Stimulated activated effector memory CD8-positive, alpha-beta T cell treated with anti-CD3 and anti-CD28 coated beads, Interleukin-12 subunit alpha, Interleukin-12 subunit beta, amount 100 ng/mL, for 72 hours (primary cell): ENCODE measurements around the gene CLIC4.
A peak's percentile ranks its signal among the peaks of the same experiment; 100 is the strongest.
"Not testable (repeated sequence)": the region's sequence is repeated elsewhere in the genome, so short reads cannot be mapped to it uniquely, and the experiment has no call there.

Experiments
- ATAC-seq: fragments of 150-1000 bp; cut with Tn5 transposase; 2 replicates; pipeline ENCODE4 v1.10.0; 2021
- DNase-seq, 2 donors: peaks; one replicate each; pipeline ENCODE4 v3.0.0; 2021 to 2022; ENCODE audit warnings: low spot score in 2 of 2
- H3K27ac Mint-ChIP-seq: one replicate; pipeline ENCODE4 v1.8.0; 2022; ENCODE audit warnings: mild to moderate bottlenecking, mixed read lengths
- H3K36me3 Mint-ChIP-seq: one replicate; pipeline ENCODE4 v1.8.0; 2022; ENCODE audit warnings: mild to moderate bottlenecking, mixed read lengths
- H3K4me1 Mint-ChIP-seq: one replicate; pipeline ENCODE4 v1.8.0; 2022; ENCODE audit warnings: mixed read lengths
- H3K4me3 Mint-ChIP-seq: one replicate; pipeline ENCODE4 v1.8.0; 2022; ENCODE audit warnings: mild to moderate bottlenecking, mixed read lengths
- H3K9me3 Mint-ChIP-seq: one replicate; pipeline ENCODE4 v1.8.0; 2022; ENCODE audit warnings: mixed read lengths

The CLIC4 gene

DNA sequence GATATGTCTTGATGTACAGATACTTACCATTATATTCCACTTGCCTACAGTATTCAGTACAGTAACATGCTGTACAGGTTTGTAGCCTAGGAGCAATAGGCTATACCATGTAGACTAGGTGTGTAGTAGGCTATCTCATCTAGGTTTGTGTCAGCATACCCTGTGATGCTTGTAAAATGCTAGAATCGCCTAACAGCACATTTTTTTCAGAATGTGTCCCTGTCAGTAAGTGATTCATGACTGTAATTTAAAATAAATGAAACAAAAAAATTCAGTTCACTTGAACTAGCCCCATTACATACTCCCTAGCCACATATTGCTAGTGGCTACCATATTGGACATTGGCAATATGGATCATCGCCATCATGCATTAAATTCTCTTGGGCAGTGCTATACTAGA lies 51.3 kb downstream of the CLIC4 start:
- ATAC-seq (no peak), DNase-seq (no peak)
- H3K36me3 Mint-ChIP-seq = no peaks in the 10 kb centered on the region
- H3K27ac Mint-ChIP-seq = no peak overlapping the region
- H3K9me3 Mint-ChIP-seq = no peaks in the 10 kb centered on the region
- H3K4me3 Mint-ChIP-seq = no peak overlapping the region
- no peaks in the 10 kb centered on the region for H3K4me1 Mint-ChIP-seq

DNA sequence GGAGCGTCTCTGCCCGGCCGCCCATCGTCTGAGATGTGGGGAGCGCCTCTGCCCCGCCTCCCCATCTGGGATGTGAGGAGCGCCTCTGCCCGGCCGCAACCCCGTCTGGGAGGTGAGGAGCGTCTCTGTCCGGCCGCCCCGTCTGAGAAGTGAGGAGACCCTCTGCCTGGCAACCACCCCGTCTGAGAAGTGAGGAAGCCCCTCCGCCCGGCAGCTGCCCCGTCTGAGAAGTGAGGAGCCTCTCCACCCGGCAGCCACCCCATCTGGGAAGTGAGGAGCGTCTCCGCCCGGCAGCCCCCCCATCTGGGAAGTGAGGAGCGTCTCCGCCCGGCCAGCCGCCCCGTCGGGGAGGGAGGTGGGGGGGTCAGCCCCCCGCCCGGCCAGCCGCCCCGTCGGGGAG lies 54.0 kb downstream of the CLIC4 start:
- not testable (repeated sequence) for H3K9me3 Mint-ChIP-seq, H3K36me3 Mint-ChIP-seq, H3K4me1 Mint-ChIP-seq, ATAC-seq, H3K4me3 Mint-ChIP-seq, DNase-seq, H3K27ac Mint-ChIP-seq

DNA sequence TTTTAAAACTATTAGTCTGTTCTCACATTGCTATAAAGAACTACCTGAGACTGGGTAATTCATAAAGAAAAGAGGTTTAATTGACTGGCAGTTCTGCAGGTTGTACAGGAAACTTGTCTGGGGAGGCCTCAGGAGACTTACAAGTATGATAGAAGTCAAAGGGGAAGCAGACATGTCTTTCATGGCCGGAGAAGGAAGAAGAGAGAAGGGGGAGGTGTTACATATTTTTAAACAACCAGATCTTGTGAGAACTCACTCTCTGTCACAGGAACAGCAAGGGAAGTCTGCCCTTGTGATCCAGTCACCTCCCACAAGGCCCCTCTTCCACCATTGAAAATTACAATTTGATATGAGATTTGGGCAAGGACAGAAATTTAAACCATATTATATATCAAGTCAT lies 55.9 kb downstream of the CLIC4 start:
- H3K36me3 Mint-ChIP-seq = no peaks in the 10 kb centered on the region
- no peak overlapping the region for H3K27ac Mint-ChIP-seq
- ATAC-seq (no peak), DNase-seq (no peak)
- no peaks in the 10 kb centered on the region for H3K4me1 Mint-ChIP-seq
- H3K9me3 Mint-ChIP-seq = no peaks in the 10 kb centered on the region
- H3K4me3 Mint-ChIP-seq = no peak overlapping the region

DNA sequence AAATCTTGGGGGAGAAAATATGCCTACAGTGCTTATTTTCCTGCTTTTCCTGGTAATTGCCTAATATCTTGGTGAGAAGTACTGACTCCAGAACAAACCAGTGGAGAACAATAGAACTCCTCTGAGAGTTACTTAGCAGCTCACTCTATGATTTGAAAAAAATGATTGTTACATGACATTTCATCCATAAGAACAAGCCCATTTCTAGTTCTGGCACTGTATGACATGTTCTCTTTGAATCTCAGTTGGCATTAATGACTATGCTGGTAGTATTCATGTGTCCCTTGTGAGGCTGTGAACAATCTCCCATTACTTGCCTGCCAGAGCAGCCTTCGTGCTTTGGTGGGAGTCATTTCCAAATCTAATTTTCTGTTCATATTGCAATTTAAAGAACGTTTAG lies 58.0 kb downstream of the CLIC4 start:
- H3K4me1 Mint-ChIP-seq = no peaks in the 10 kb centered on the region
- no peaks in the 10 kb centered on the region for H3K9me3 Mint-ChIP-seq
- no peak for ATAC-seq
- no peak overlapping the region for H3K4me3 Mint-ChIP-seq
- DNase-seq = no peak
- no peaks in the 10 kb centered on the region for H3K36me3 Mint-ChIP-seq
- H3K27ac Mint-ChIP-seq = peak overlapping the region; percentile 37

DNA sequence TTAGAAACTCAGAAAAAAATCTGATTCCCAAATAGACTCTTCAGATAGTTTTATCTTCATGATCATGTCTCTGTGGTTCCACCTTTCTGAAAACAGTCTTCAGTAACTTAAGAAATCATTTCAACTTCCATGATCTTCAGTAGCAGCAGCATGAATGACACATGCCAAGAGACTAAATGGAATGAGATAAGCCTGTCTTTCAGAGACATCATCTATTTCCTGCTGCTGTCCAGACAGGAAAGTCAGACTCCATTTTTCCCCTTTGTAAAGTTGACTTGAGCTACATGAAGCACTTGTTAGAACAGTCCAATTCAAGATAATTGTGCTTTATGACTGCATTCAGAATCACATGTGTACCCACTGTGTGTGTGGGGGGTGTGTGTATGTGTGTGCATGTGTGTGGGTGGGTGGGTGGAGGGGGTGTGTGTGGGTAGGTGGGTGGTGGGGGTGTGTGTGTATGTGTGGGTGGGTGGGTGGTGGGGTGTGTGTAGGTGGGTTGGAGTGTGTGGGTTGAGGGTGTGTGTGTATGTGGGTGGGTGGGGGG lies 58.8 kb downstream of the CLIC4 start:
- no peaks in the 10 kb centered on the region for H3K4me1 Mint-ChIP-seq
- peak overlapping the region; percentile 37 for H3K27ac Mint-ChIP-seq
- no peak for ATAC-seq

DNA sequence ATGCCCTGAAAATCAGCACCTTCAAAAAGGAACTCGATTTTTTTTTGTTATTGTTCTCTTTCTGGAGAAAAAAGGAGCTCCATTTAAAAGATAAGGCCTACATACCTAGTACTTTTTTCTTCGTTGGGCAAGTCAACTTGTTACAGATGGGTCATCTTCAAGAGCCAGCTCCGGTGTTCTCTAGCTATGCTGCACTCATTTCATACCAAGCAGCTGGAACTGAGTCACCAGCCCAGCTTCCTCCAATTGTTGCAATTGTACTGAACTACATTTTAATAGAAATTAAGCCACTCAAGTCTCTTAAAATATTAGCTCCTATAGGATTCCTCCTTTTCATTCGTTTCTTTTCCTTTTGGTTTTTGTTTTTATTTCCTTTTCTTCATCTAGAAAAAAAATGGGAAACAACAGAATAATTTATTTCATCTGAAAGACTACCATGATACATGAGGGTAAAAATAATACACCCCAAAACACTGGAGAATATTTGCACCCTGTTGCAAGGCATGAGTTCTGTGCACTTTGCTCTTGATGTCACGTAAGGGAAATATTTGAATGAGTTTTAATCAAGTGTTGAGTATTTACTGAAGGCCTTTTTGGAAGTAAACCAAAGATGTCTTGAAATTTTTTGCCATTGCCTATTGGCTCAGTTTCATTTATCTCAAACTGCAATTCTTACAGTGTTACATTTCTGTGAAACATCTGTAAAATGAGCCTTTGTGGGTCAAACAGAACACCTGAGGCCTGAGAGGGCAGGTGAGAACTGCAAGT lies 60.5 kb downstream of the CLIC4 start:
- DNase-seq (no peak), ATAC-seq (no peak)
- Mint-ChIP-seq H3K4me1 (no peaks in the 10 kb centered on the region), H3K27ac (no peak overlapping the region), H3K9me3 (no peaks in the 10 kb centered on the region), H3K4me3 (no peak overlapping the region), H3K36me3 (no peaks in the 10 kb centered on the region)

More for the DNA sequence above, 58.8 kb downstream of the CLIC4 start:
- no peak overlapping the region for H3K4me3 Mint-ChIP-seq
- no peaks in the 10 kb centered on the region for H3K36me3 Mint-ChIP-seq
- no peaks in the 10 kb centered on the region for H3K9me3 Mint-ChIP-seq
- no peak for DNase-seq

DNA sequence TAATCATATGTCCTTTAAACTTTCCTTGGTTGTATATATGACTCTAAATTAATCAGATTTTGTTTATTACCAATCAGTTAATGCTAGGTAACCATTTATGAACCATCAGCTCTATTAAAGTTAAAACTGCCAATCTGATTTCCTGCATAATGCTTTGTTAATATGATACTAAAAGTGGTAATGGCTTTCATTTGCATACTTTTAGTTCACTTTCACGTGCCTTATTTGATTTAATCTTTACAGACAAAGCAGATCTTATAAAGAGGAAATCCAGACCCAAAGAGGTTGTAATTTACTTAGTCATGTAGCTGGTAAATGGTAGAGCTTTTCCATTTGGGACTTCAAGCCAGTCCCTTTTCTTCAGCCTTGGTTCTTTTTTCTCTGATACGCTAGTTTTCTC lies 61.3 kb downstream of the CLIC4 start:
- ATAC-seq (no peak), DNase-seq (no peak)
- Mint-ChIP-seq H3K4me3 (no peak overlapping the region), H3K36me3 (no peaks in the 10 kb centered on the region), H3K27ac (no peak overlapping the region), H3K4me1 (no peaks in the 10 kb centered on the region), H3K9me3 (no peaks in the 10 kb centered on the region)

DNA sequence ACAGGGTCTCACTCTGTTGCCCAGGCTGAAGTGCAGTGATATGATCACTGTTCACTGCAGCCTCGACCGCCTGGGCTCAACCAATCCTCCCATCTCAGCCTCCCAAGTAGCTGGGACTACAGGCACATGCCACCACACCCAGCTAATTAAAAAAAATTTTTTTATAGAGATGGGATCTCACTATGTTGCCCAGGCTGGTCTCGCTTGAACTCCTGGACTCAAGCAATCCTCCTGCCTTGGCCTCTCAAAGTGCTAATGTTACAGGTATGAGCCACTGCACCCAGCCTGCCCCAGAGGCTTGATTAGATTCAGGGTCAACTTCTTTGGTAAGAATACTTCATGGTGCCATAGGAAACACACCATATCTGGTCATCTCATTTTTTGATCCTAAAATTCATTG lies 66.2 kb downstream of the CLIC4 start:
- not testable (repeated sequence) for H3K4me1 Mint-ChIP-seq, DNase-seq, ATAC-seq, H3K36me3 Mint-ChIP-seq, H3K9me3 Mint-ChIP-seq, H3K27ac Mint-ChIP-seq, H3K4me3 Mint-ChIP-seq

DNA sequence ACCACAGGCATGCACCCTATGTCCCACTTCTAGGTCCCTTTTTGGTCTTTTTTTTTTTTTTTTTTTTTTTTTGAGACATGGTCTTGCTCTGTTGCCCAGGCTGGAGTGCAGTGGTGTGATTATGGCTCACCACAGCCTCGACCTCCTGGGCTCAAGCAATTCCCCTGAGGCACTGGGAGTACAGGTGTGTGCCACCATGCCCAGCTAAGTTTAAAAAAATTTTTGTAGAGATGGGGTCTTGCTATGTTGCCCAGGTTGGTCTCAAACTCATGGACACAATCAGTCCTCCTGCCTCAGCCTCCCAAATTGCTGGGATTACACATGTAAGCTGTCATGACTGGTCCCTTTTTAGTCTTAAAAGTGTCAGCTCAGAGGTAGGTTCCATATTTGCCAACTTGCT lies 75.0 kb downstream of the CLIC4 start:
- not testable (repeated sequence) for H3K36me3 Mint-ChIP-seq

DNA sequence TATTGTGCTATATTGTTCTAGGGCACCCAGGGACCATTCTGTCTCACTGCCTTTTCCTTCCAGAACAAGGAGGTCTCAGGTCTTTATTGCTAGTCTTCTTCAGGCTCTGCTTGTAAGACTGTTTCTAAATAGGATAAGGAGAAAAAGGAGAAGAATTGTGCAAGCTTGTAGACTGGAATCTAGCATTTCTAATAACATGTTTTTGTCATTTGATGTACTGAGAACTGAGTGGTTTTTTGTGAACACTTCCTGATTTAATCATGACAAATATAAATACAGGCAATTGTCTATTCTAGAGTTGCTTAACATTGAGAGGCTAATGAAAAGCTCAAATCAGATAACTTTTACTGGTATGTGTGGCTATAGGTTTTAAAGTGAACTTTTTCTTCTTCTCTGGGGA lies 77.6 kb downstream of the CLIC4 start:
- no peaks in the 10 kb centered on the region for H3K36me3 Mint-ChIP-seq

More for the DNA sequence above, 75.0 kb downstream of the CLIC4 start:
- not testable (repeated sequence) for H3K4me1 Mint-ChIP-seq, H3K27ac Mint-ChIP-seq, H3K4me3 Mint-ChIP-seq, H3K9me3 Mint-ChIP-seq, ATAC-seq, DNase-seq

DNA sequence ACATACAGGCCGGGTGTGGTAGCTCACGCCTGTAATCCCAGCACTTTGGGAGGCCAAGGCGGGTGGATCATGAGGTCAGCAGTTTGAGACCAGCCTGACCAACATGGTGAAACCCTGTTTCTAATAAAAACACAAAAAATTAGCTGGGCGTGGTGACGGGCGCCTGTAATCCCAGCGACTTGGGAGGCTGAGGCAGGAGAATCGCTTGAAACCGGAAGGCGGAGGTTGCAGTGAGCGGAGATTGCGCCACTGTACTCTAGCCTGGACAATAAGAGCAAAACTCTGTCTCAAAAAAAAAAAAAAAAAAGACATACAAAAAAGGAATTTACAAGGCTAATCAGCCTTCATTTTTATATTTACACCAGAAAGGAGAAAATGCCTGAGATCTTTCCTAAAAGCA lies 78.2 kb downstream of the CLIC4 start:
- not testable (repeated sequence) for H3K4me3 Mint-ChIP-seq, H3K4me1 Mint-ChIP-seq, H3K9me3 Mint-ChIP-seq, H3K27ac Mint-ChIP-seq, DNase-seq, H3K36me3 Mint-ChIP-seq, ATAC-seq

More for the DNA sequence above, 77.6 kb downstream of the CLIC4 start:
- H3K27ac Mint-ChIP-seq = no peak overlapping the region
- H3K9me3 Mint-ChIP-seq = no peaks in the 10 kb centered on the region
- no peaks in the 10 kb centered on the region for H3K4me1 Mint-ChIP-seq
- no peak for DNase-seq
- no peak for ATAC-seq
- H3K4me3 Mint-ChIP-seq = no peak overlapping the region

DNA sequence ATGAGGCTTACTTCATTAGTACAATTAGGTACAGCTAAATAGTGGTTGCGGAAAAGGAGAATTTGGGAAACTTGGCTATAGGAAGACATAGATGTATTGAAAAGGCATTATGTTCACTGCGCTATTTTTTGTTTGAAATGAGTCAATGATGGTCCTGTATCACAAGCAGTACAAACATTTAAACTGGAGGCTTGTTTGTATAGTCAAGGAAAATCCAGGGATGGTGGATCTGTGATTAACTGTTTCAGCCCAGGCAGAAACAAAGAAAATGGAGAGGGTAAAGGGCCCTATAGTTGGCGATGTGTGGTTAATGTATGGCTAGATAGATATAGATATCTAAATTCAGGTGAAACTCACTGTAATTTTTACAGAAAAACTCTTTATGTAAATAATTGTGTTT lies 79.9 kb downstream of the CLIC4 start:
- no peak overlapping the region for H3K27ac Mint-ChIP-seq
- H3K4me1 Mint-ChIP-seq = no peaks in the 10 kb centered on the region
- no peak for ATAC-seq
- no peak for DNase-seq
- no peaks in the 10 kb centered on the region for H3K36me3 Mint-ChIP-seq
- no peaks in the 10 kb centered on the region for H3K9me3 Mint-ChIP-seq
- H3K4me3 Mint-ChIP-seq = no peak overlapping the region

DNA sequence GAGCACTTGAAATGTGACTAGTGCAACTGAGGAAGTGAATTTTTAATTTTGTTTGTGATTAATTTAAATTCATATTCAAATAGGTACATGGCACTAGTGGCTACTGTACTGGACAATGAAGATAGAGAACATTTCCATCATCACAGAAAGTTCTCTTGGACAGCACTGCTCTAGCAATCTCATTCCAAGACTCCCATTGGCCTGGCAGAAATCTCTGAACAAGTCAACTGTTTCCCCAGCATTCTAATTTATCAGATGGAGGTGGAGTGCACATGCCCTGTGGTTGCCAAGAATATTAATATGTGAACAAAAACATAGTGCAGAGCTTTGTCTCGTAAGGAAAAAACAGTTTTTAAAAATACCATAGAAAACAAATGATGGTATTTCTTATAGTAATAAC lies 81.3 kb downstream of the CLIC4 start:
- Mint-ChIP-seq H3K4me3 (no peak overlapping the region), H3K9me3 (no peaks in the 10 kb centered on the region), H3K36me3 (no peaks in the 10 kb centered on the region), H3K27ac (no peak overlapping the region), H3K4me1 (no peaks in the 10 kb centered on the region)
- ATAC-seq (no peak), DNase-seq (no peak)

DNA sequence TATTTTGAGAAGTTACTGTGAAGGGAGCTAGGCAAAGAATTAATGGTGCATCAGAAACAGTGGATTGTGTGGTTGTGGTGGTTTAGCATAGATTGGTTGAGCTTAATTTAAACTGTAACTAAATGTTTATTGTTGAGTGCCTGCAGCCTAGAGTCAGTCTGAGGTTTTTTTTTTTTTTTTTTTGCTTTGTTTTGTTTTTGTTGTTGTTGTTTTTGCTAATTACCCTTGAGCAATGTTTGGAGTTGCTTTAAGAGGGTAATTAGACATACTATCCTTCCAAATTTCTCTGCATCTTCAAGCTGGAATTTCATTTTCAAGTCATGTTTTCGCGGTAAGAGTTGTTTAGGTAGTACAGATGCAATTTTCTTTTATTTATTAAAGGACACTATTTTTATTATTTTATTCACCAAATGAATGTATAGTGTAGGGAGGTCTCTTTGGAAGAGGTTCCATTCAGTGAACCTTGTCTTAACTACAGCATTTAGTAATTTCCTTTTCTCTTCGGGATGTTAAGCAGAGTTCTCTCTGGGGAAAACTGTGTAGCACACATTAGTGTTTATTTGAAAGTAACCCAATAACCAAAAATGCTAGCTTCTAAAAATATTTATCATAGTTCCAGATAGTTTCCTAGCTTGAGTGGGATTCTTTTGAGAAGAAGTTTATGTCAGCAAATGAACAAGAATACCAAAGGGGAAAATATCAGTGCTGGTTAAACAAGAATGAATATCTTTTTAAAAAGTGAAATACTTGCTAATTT lies 82.3 kb downstream of the CLIC4 start:
- Mint-ChIP-seq H3K9me3 (no peaks in the 10 kb centered on the region), H3K36me3 (no peaks in the 10 kb centered on the region), H3K27ac (no peak overlapping the region), H3K4me1 (no peaks in the 10 kb centered on the region), H3K4me3 (no peak overlapping the region)
- no peak for ATAC-seq
- no peak for DNase-seq

DNA sequence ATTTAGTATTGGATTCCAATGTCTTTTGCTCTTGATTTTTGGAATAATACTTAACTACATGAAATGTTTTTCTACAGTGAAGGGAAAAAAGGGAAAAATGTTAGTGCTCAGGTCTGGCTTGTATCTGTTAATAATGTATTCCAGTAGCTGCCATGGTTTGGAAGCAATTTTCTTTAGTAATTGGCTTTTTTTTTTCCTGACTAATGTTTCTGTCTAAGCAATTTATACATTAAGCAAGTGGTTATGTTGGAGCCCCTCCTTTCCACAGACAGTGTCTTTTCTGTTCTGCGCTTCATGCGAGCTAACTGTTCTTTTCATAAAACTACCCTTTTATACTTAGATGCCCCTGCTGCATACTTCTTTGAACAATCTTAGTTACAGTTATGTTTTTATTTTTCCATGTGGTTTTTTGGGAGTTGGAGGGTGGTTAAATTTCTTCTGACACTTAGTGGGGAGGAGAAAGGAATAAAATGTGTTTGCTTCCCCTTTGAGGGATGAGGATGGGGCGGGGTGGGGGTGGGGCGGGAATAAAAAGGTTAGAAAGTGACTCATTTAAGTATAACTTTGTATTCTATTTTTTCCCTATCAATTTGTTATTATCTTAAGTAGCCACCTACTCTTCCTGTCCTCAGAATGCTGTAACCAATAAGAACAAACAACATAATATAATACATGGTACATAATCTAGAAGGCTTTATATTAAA lies 83.1 kb downstream of the CLIC4 start:
- ATAC-seq (no peak), DNase-seq (no peak)
- Mint-ChIP-seq H3K4me1 (no peaks in the 10 kb centered on the region), H3K27ac (no peak overlapping the region), H3K9me3 (no peaks in the 10 kb centered on the region), H3K36me3 (no peaks in the 10 kb centered on the region), H3K4me3 (no peak overlapping the region)

DNA sequence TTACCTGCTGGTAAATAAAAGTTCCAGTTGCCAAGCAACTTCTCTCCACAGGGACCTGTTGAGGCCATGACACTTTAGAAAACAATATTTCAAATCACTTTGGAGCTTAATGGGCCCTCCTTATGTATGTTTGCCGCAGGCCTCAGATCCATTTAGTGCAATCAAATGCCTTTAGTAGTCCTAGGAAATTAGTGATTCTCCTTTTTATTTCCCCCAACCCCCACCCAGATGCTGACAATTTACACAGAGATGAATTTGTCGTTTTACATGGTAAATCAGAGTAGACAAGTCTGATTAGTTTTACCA lies 83.6 kb downstream of the CLIC4 start:
- Mint-ChIP-seq H3K4me1 (no peaks in the 10 kb centered on the region), H3K27ac (no peak overlapping the region)

More for the DNA sequence above, 83.6 kb downstream of the CLIC4 start:
- H3K36me3 Mint-ChIP-seq = no peaks in the 10 kb centered on the region
- DNase-seq (no peak), ATAC-seq (no peak)
- H3K4me3 Mint-ChIP-seq = no peak overlapping the region
- no peaks in the 10 kb centered on the region for H3K9me3 Mint-ChIP-seq
